ENCODE data around the gene CFAP410.
"Not testable (repeated sequence)": the region's sequence is repeated elsewhere in the genome, so short reads cannot be mapped to it uniquely, and the experiment has no call there.

Gene CFAP410

GRCh38 chr21:44350773-44351481 lies 11.7 kb upstream of the CFAP410 start:
- Mint-ChIP-seq H3K27ac (peak overlapping the region; percentile 15), H3K36me3 (ENCODE audit: low read depth) (peaks cover 17% of the 10 kb centered on the region), H3K9me3 (no peaks in the 10 kb centered on the region), H3K27me3 (peaks cover 46% of the 10 kb centered on the region), H3K4me3 (peak overlapping the region; percentile 51), H3K4me1 (ENCODE audit: low read depth) (peaks cover 51% of the 10 kb centered on the region)
- intact Hi-C loops (cut with micrococcal nuclease) = no loop called here

- H3K4me3 Mint-ChIP-seq = peak overlapping the region; percentile 51
- H3K4me1 Mint-ChIP-seq (ENCODE audit: low read depth) = peaks cover 43% of the 10 kb centered on the region
- peaks cover 53% of the 10 kb centered on the region for H3K27me3 Mint-ChIP-seq
- intact Hi-C loops (cut with micrococcal nuclease) = no loop called here
- H3K27ac Mint-ChIP-seq = no peak overlapping the region
- peaks cover 10% of the 10 kb centered on the region for H3K36me3 Mint-ChIP-seq (ENCODE audit: low read depth)
- H3K9me3 Mint-ChIP-seq = no peaks in the 10 kb centered on the region
Observed at GRCh38 chr21:44349847-44350772, 10.9 kb upstream of the CFAP410 start.

GRCh38 chr21:44349416-44349846 lies 10.2 kb upstream of the CFAP410 start:
- Mint-ChIP-seq H3K4me3 (peak overlapping the region; percentile 45), H3K27ac (no peak overlapping the region), H3K27me3 (peaks cover 59% of the 10 kb centered on the region), H3K36me3 (ENCODE audit: low read depth) (peaks cover 3% of the 10 kb centered on the region), H3K9me3 (no peaks in the 10 kb centered on the region), H3K4me1 (ENCODE audit: low read depth) (peaks cover 43% of the 10 kb centered on the region)
- intact Hi-C loops (cut with micrococcal nuclease) = no loop called here

GRCh38 chr21:44348861-44349260 lies 9.7 kb upstream of the CFAP410 start:
- Mint-ChIP-seq H3K4me3 (peak overlapping the region; percentile 24), H3K27me3 (peaks cover 65% of the 10 kb centered on the region), H3K36me3 (ENCODE audit: low read depth) (no peaks in the 10 kb centered on the region), H3K4me1 (ENCODE audit: low read depth) (peaks cover 39% of the 10 kb centered on the region), H3K9me3 (no peaks in the 10 kb centered on the region), H3K27ac (no peak overlapping the region)
- intact Hi-C loops (cut with micrococcal nuclease) = no loop called here

- H3K4me3 Mint-ChIP-seq = no peak overlapping the region
- H3K27me3 Mint-ChIP-seq = peaks cover 67% of the 10 kb centered on the region
- no peaks in the 10 kb centered on the region for H3K9me3 Mint-ChIP-seq
- peaks cover 30% of the 10 kb centered on the region for H3K4me1 Mint-ChIP-seq (ENCODE audit: low read depth)
- intact Hi-C loops (cut with micrococcal nuclease) = no loop called here
- H3K36me3 Mint-ChIP-seq (ENCODE audit: low read depth) = no peaks in the 10 kb centered on the region
- H3K27ac Mint-ChIP-seq = no peak overlapping the region
Observed at GRCh38 chr21:44347911-44348451, 8.8 kb upstream of the CFAP410 start.

DNA sequence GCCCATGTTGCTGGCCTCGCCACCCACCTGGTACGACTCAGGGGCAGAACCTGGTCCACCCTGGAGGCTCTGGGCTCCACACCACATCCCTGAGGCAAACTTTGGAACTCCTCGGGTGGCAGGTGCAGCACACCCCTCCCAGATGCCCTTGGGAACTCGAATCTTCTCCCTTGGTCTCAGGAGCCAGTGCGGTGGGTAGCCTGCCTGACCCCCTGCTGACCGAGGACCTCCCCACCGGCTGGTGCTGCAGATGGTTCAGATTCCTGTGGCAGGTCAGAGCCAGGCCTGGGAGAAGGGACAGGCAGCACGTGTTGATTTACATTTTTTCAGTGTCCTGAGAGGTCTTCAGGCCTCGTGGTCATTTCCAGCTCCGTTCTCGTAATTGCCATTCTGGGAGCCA lies 6.3 kb upstream of the CFAP410 start:
- no peaks in the 10 kb centered on the region for H3K36me3 Mint-ChIP-seq (ENCODE audit: low read depth)
- no peak overlapping the region for H3K4me3 Mint-ChIP-seq
- intact Hi-C loops (cut with micrococcal nuclease) = no loop called here
- peaks cover 12% of the 10 kb centered on the region for H3K4me1 Mint-ChIP-seq (ENCODE audit: low read depth)
- H3K27me3 Mint-ChIP-seq = peaks cover 58% of the 10 kb centered on the region
- H3K9me3 Mint-ChIP-seq = no peaks in the 10 kb centered on the region
- H3K27ac Mint-ChIP-seq = no peak overlapping the region

DNA sequence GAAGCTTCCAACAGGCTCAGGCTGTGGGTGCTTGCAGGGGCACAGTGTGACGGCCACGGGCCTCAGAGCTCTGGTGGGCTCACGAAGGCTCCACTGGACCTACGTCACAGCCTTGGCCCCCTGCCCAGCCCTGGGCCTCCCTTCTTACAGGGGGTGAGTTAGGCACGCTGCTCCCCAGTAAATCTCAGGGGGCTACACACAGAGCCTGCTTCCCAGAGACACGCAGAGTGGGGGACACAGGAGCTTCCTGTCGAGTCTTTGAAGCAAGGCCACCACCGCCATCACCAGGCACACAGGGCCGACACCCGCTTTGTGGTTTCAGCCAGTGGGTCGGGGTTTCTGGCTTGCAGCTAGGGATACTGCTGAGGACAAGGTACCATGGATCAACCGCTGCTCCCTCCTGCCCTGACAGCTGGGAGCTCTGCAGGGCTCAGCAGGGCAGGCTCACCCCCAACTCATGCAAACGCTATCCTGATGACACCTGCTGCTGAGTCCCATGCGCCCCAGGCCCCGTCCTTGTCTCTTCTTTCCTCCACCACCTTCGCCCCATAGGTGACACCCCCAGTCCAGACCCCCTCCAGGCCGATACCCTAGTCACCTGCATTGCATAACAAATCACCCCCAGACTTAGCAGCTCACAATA lies 5.5 kb upstream of the CFAP410 start:
- intact Hi-C loops (cut with micrococcal nuclease) = no loop called here
- no peaks in the 10 kb centered on the region for H3K36me3 Mint-ChIP-seq (ENCODE audit: low read depth)
- H3K27ac Mint-ChIP-seq = no peak overlapping the region
- H3K27me3 Mint-ChIP-seq = peaks cover 54% of the 10 kb centered on the region
- peaks cover 20% of the 10 kb centered on the region for H3K4me1 Mint-ChIP-seq (ENCODE audit: low read depth)
- no peaks in the 10 kb centered on the region for H3K9me3 Mint-ChIP-seq
- no peak overlapping the region for H3K4me3 Mint-ChIP-seq

GRCh38 chr21:44342981-44343380 lies 3.8 kb upstream of the CFAP410 start:
- Mint-ChIP-seq H3K4me1 (ENCODE audit: low read depth) (peaks cover 30% of the 10 kb centered on the region), H3K27me3 (peaks cover 38% of the 10 kb centered on the region)
- H3K36me3 Mint-ChIP-seq (ENCODE audit: low read depth); H3K27ac Mint-ChIP-seq; H3K4me3 Mint-ChIP-seq; H3K9me3 Mint-ChIP-seq; intact Hi-C loops (cut with micrococcal nuclease): not testable (repeated sequence)

- H3K27ac Mint-ChIP-seq; H3K9me3 Mint-ChIP-seq; H3K4me3 Mint-ChIP-seq; intact Hi-C loops (cut with micrococcal nuclease): not testable (repeated sequence)
- Mint-ChIP-seq H3K4me1 (ENCODE audit: low read depth) (peaks cover 31% of the 10 kb centered on the region), H3K27me3 (peaks cover 29% of the 10 kb centered on the region), H3K36me3 (ENCODE audit: low read depth) (peaks cover 12% of the 10 kb centered on the region)
Observed at GRCh38 chr21:44341726-44342458, 2.7 kb upstream of the CFAP410 start.

GRCh38 chr21:44337941-44338895 lies 972 bp downstream of the CFAP410 start:
- peaks cover 46% of the 10 kb centered on the region for H3K36me3 Mint-ChIP-seq (ENCODE audit: low read depth)
- no peaks in the 10 kb centered on the region for H3K27me3 Mint-ChIP-seq
- no peaks in the 10 kb centered on the region for H3K9me3 Mint-ChIP-seq
- peak overlapping the region; percentile 44 for H3K4me3 Mint-ChIP-seq
- intact Hi-C loops (cut with micrococcal nuclease) = loop anchor here (2.0 to 10.0 kb wide), 3 partner anchors 15 to 117 kb away; partner anchors contain the start of genes LRRC3 and TRPM2
- H3K4me1 Mint-ChIP-seq (ENCODE audit: low read depth) = peaks cover 23% of the 10 kb centered on the region
- peak overlapping the region; percentile 99 for H3K27ac Mint-ChIP-seq

DNA sequence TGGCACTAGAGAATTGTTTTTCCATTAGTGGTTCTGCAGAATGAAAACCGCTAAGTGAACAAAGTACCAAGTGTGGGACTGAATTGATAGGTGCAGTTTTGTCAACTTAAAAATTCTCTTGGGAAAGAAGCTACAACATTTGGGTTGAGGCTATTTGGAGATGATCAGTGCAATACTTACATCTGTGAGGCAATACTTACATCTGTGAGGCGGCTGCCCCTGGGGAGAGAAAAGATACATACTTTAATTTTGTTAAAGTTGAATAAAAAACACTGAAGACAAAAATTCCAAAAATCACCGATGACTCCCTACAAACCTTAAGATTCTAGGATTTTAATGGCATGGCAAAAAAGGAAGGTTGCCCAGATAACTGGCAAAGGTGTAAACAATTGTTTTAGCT lies 1.7 kb downstream of the CFAP410 start:
- Mint-ChIP-seq H3K4me1 (ENCODE audit: low read depth) (peaks cover 23% of the 10 kb centered on the region), H3K27ac (no peak overlapping the region), H3K27me3 (no peaks in the 10 kb centered on the region), H3K9me3 (no peaks in the 10 kb centered on the region), H3K4me3 (no peak overlapping the region), H3K36me3 (ENCODE audit: low read depth) (peaks cover 54% of the 10 kb centered on the region)
- intact Hi-C loops (cut with micrococcal nuclease) = loop anchor here (10.0 kb wide), 1 partner anchor 57 kb away; no protein-coding TSS in a partner anchor

GRCh38 chr21:44335266-44336059 lies 3.7 kb downstream of the CFAP410 start:
- Mint-ChIP-seq H3K4me1 (ENCODE audit: low read depth) (peaks cover 19% of the 10 kb centered on the region), H3K27ac (no peak overlapping the region), H3K4me3 (no peak overlapping the region), H3K9me3 (no peaks in the 10 kb centered on the region), H3K36me3 (ENCODE audit: low read depth) (peaks cover 72% of the 10 kb centered on the region), H3K27me3 (no peaks in the 10 kb centered on the region)
- intact Hi-C loops (cut with micrococcal nuclease) = loop anchor here (10.0 kb wide), 1 partner anchor 59 kb away; no protein-coding TSS in a partner anchor
